Liver (tissue), 3 donors: ENCODE data around the gene AAGAB.

ENCODE experiments used
- EGR1 ChIP-seq, 2 donors: IDR thresholded peaks; 2 replicates each; pipeline ENCODE4 v1.6.1; 2016 to 2018; ENCODE audit warnings: antibody characterized with exemption in 2 of 2, low read depth in 2 of 2
- HNF4G ChIP-seq: IDR thresholded peaks from 2 replicates; pipeline ENCODE4 v1.6.1; 2016; ENCODE audit warnings: antibody characterized with exemption
- RXRA ChIP-seq, 2 donors: IDR thresholded peaks; 2 replicates each; pipeline ENCODE4 v1.6.1; 2017 to 2018; ENCODE audit warnings: antibody characterized with exemption in 2 of 2, mild to moderate bottlenecking in 1 of 2
- SP1 ChIP-seq: IDR thresholded peaks from 2 replicates; pipeline ENCODE4 v1.6.1; 2018; ENCODE audit warnings: antibody characterized with exemption, mild to moderate bottlenecking
- TAF1 ChIP-seq: conservative IDR thresholded peaks from 2 replicates; pipeline ENCODE4 v1.6.1; 2016; ENCODE audit warnings: antibody characterized with exemption, mild to moderate bottlenecking
- YY1 ChIP-seq: IDR thresholded peaks from 2 replicates; pipeline ENCODE4 v1.6.1; 2016; ENCODE audit warnings: antibody characterized with exemption, mild to moderate bottlenecking
- TF ChIP-seq, protein P1 (sequence below): fragments of 150-350 bp; IDR thresholded peaks from 2 replicates; pipeline ENCODE4 v1.5.1; 2017; ENCODE audit warnings: improper control_type of control experiment, low read depth, low read length; ENCODE audit not compliant: missing input control
- TF ChIP-seq, protein P2 (sequence below): IDR thresholded peaks from 2 replicates; pipeline ENCODE4 v1.6.1; 2016; ENCODE audit warnings: antibody characterized with exemption
- TF ChIP-seq, protein P3 (sequence below): IDR thresholded peaks from 2 replicates; pipeline ENCODE4 v1.6.1; 2016; ENCODE audit warnings: antibody characterized with exemption
- TF ChIP-seq, protein P4 (sequence below): IDR thresholded peaks from 2 replicates; pipeline ENCODE4 v1.6.1; 2016; ENCODE audit warnings: antibody characterized with exemption, mild to moderate bottlenecking
- donor health status: healthy.
- donor health status: healthy.

DNA sequence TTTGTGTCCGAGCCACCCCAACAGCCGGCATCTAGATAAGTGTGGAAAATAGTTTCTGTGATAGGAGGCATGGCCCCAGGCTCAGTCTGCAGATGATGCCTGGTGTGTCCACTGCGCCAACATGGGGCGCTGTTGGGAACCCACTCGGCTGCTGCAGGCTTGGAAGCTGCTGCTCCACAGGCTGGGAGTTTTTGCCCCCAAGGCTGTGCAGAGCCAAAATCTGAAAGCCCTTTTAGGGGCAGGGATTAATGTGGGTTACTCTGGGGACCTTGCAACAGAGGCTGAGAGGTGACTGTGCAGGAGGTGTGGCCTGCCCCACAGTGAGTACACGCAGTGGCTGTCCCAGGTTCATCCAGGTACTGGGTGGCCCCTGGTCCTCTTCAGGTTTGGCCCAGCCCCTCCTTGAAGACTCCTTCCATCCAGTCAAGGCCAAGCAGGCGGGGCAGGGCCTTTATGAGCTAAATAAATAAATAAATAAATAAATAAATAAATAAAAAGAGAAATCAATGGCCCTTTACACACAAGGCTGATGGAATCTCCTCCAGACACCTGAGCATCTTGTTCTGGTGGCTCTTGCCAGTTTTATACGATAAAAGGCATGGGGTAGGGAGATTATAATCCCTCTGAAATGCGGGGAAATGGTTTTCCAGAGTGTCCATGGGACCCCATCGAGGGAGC, 73.8 kb downstream of the AAGAB start:
- TF ChIP-seq RXRA (IDR thresholded peaks at IDR 0.05) (no peak), TAF1 (no peak), SP1 (no peak), EGR1 (IDR thresholded peaks at IDR 0.05; ENCODE audit: low read depth in 2 of 2) (no peak), YY1 (no peak), HNF4G (no peak)
- TF ChIP-seq, protein P1, sequence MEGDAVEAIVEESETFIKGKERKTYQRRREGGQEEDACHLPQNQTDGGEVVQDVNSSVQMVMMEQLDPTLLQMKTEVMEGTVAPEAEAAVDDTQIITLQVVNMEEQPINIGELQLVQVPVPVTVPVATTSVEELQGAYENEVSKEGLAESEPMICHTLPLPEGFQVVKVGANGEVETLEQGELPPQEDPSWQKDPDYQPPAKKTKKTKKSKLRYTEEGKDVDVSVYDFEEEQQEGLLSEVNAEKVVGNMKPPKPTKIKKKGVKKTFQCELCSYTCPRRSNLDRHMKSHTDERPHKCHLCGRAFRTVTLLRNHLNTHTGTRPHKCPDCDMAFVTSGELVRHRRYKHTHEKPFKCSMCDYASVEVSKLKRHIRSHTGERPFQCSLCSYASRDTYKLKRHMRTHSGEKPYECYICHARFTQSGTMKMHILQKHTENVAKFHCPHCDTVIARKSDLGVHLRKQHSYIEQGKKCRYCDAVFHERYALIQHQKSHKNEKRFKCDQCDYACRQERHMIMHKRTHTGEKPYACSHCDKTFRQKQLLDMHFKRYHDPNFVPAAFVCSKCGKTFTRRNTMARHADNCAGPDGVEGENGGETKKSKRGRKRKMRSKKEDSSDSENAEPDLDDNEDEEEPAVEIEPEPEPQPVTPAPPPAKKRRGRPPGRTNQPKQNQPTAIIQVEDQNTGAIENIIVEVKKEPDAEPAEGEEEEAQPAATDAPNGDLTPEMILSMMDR = no peak
- TF ChIP-seq, protein P2, sequence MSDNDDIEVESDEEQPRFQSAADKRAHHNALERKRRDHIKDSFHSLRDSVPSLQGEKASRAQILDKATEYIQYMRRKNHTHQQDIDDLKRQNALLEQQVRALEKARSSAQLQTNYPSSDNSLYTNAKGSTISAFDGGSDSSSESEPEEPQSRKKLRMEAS = no peak
- TF ChIP-seq, protein P3, sequence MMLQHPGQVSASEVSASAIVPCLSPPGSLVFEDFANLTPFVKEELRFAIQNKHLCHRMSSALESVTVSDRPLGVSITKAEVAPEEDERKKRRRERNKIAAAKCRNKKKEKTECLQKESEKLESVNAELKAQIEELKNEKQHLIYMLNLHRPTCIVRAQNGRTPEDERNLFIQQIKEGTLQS = no peak
- TF ChIP-seq, protein P4, sequence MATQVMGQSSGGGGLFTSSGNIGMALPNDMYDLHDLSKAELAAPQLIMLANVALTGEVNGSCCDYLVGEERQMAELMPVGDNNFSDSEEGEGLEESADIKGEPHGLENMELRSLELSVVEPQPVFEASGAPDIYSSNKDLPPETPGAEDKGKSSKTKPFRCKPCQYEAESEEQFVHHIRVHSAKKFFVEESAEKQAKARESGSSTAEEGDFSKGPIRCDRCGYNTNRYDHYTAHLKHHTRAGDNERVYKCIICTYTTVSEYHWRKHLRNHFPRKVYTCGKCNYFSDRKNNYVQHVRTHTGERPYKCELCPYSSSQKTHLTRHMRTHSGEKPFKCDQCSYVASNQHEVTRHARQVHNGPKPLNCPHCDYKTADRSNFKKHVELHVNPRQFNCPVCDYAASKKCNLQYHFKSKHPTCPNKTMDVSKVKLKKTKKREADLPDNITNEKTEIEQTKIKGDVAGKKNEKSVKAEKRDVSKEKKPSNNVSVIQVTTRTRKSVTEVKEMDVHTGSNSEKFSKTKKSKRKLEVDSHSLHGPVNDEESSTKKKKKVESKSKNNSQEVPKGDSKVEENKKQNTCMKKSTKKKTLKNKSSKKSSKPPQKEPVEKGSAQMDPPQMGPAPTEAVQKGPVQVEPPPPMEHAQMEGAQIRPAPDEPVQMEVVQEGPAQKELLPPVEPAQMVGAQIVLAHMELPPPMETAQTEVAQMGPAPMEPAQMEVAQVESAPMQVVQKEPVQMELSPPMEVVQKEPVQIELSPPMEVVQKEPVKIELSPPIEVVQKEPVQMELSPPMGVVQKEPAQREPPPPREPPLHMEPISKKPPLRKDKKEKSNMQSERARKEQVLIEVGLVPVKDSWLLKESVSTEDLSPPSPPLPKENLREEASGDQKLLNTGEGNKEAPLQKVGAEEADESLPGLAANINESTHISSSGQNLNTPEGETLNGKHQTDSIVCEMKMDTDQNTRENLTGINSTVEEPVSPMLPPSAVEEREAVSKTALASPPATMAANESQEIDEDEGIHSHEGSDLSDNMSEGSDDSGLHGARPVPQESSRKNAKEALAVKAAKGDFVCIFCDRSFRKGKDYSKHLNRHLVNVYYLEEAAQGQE = no peak
